HEK293 (cell line): ENCODE measurements around the gene TCEAL4.
A peak's percentile ranks its signal among the peaks of the same experiment; 100 is the strongest.

Source experiments
- CTCF ChIA-PET: fragments of 350-600 bp; formaldehyde crosslinking; extraction: SDS; loops from one replicate; lab custom pipeline; 2021; ENCODE audit warnings: antibody characterized with exemption; lab: Yijun Ruan, JAX
- POLR2A ChIA-PET: fragments of 300-600 bp; formaldehyde crosslinking; extraction: SDS; loops from one replicate; lab custom pipeline; 2020; ENCODE audit warnings: antibody characterized with exemption, inconsistent platforms; lab: Yijun Ruan, JAX
- H3K27ac ChIP-seq: fragments of 200-500 bp; sonication (Bioruptor generic); 2 replicates; pipeline ENCODE4 v1.5.1; 2014; ENCODE audit warnings: low read depth, low read length, control low read depth, inconsistent platforms; ENCODE audit errors: extremely low read depth
- H3K36me3 ChIP-seq, 2 experiments: fragments of 200-500 bp in 1 of 2; sonication (Bioruptor generic) in 1 of 2; 1 replicate in 1 of 2; 2 replicates in 1 of 2; pipeline ENCODE4 v1.5.1; 2014 to 2017; ENCODE audit warnings: inconsistent platforms in 2 of 2, low read length in 2 of 2; ENCODE audit not compliant: control insufficient read depth in 2 of 2, insufficient read depth in 1 of 2
- H3K4me1 ChIP-seq: fragments of 200-500 bp; sonication (Bioruptor generic); 2 replicates; pipeline ENCODE4 v1.5.1; 2014; ENCODE audit warnings: mild to moderate bottlenecking, low read length, inconsistent platforms; ENCODE audit not compliant: control insufficient read depth, insufficient read depth
- H3K4me3 ChIP-seq: 2 replicates; pipeline ENCODE4 v1.5.1; 2011; ENCODE audit warnings: low read depth, mild to moderate bottlenecking, control low read depth, low read length, moderate library complexity
- H3K9me3 ChIP-seq: fragments of 200-500 bp; sonication (Bioruptor generic); 2 replicates; pipeline ENCODE4 v1.5.1; 2014; ENCODE audit warnings: low read depth, low read length, inconsistent platforms; ENCODE audit not compliant: control insufficient read depth, insufficient read depth
- ATF2 ChIP-seq: fragments of 450-650 bp; formaldehyde crosslinking; IDR thresholded peaks from 2 replicates; pipeline ENCODE4 v1.5.1; 2016; ENCODE audit warnings: missing biosample characterization, missing genetic modification characterization, low read depth
- FEZF1 ChIP-seq: fragments of 450-650 bp; formaldehyde crosslinking; IDR thresholded peaks from 2 replicates; pipeline ENCODE4 v1.5.1; 2016; ENCODE audit warnings: missing biosample characterization, missing genetic modification characterization
- HOXA7 ChIP-seq: sonication (generic); formaldehyde crosslinking; IDR thresholded peaks from 2 replicates; pipeline ENCODE4 v1.8.1; 2022; ENCODE audit warnings: missing genetic modification reagents, borderline replicate concordance
- HOXD13 ChIP-seq: sonication (generic); formaldehyde crosslinking; IDR thresholded peaks from 2 replicates; pipeline ENCODE4 v1.8.0; 2022; ENCODE audit warnings: missing genetic modification reagents, borderline replicate concordance
- SP2 ChIP-seq: fragments of 450-650 bp; formaldehyde crosslinking; IDR thresholded peaks from 2 replicates; pipeline ENCODE4 v1.5.1; 2016; ENCODE audit warnings: missing biosample characterization, missing genetic modification characterization
- SP3 ChIP-seq: fragments of 450-650 bp; formaldehyde crosslinking; IDR thresholded peaks from 2 replicates; pipeline ENCODE4 v1.5.1; 2016; ENCODE audit warnings: missing biosample characterization, missing genetic modification characterization
- WT1 ChIP-seq: fragments of 450-650 bp; formaldehyde crosslinking; IDR thresholded peaks from 2 replicates; pipeline ENCODE4 v1.5.1; 2016; ENCODE audit warnings: missing biosample characterization, missing genetic modification characterization
- ZBTB17 ChIP-seq: fragments of 450-650 bp; formaldehyde crosslinking; IDR thresholded peaks from 2 replicates; pipeline ENCODE4 v1.5.1; 2016; ENCODE audit warnings: missing biosample characterization, missing genetic modification characterization
- ZBTB20 ChIP-seq: fragments of 450-650 bp; formaldehyde crosslinking; IDR thresholded peaks from 2 replicates; pipeline ENCODE4 v1.5.1; 2016; ENCODE audit warnings: missing biosample characterization, missing genetic modification characterization
- ZBTB21 ChIP-seq: fragments of 450-650 bp; formaldehyde crosslinking; IDR thresholded peaks from 2 replicates; pipeline ENCODE4 v1.5.1; 2017; ENCODE audit warnings: missing biosample characterization, missing genetic modification characterization
- ZNF114 ChIP-seq: fragments of 450-650 bp; formaldehyde crosslinking; IDR thresholded peaks from 2 replicates; pipeline ENCODE4 v1.5.0; 2017; ENCODE audit warnings: missing biosample characterization, missing genetic modification characterization
- ZNF155 ChIP-seq: fragments of 450-650 bp; formaldehyde crosslinking; IDR thresholded peaks from 2 replicates; pipeline ENCODE4 v1.5.1; 2016; ENCODE audit warnings: missing biosample characterization, missing genetic modification characterization
- ZNF157 ChIP-seq: fragments of 450-650 bp; formaldehyde crosslinking; IDR thresholded peaks from 2 replicates; pipeline ENCODE4 v1.5.1; 2016; ENCODE audit warnings: missing biosample characterization, missing genetic modification characterization
- ZNF16 ChIP-seq: fragments of 450-650 bp; formaldehyde crosslinking; IDR thresholded peaks from 2 replicates; pipeline ENCODE4 v1.5.1; 2016; ENCODE audit warnings: low read depth, missing biosample characterization, missing genetic modification characterization
- ZNF2 ChIP-seq: fragments of 450-650 bp; formaldehyde crosslinking; IDR thresholded peaks from 2 replicates; pipeline ENCODE4 v1.5.1; 2016; ENCODE audit warnings: missing biosample characterization, missing genetic modification characterization
- ZNF274 ChIP-seq, 2 experiments: fragments of 200-500 bp in 1 of 2; fragments of 450-650 bp in 1 of 2; sonication (Bioruptor generic) in 1 of 2; formaldehyde crosslinking in 1 of 2; IDR thresholded peaks; 2 replicates each; pipeline versions ENCODE4 v1.5.1 to v1.6.1; 2014 to 2016; ENCODE audit warnings: borderline replicate concordance in 1 of 2, inconsistent platforms in 1 of 2, low read length in 1 of 2, missing biosample characterization in 1 of 2, missing genetic modification characterization in 1 of 2
- ZNF280D ChIP-seq: fragments of 450-650 bp; formaldehyde crosslinking; IDR thresholded peaks from 2 replicates; pipeline ENCODE4 v1.5.1; 2016; ENCODE audit warnings: missing biosample characterization, missing genetic modification characterization
- ZNF354C ChIP-seq: fragments of 450-650 bp; formaldehyde crosslinking; IDR thresholded peaks from 2 replicates; pipeline ENCODE4 v1.5.1; 2016; ENCODE audit warnings: missing biosample characterization, missing genetic modification characterization, low read depth, borderline replicate concordance
- ZNF449 ChIP-seq: fragments of 450-650 bp; formaldehyde crosslinking; IDR thresholded peaks from 2 replicates; pipeline ENCODE4 v1.5.1; 2017; ENCODE audit warnings: missing biosample characterization, mild to moderate bottlenecking, missing genetic modification characterization, moderate library complexity
- ZNF473 ChIP-seq: fragments of 450-650 bp; formaldehyde crosslinking; IDR thresholded peaks from 2 replicates; pipeline ENCODE4 v1.5.1; 2017; ENCODE audit warnings: missing biosample characterization, missing genetic modification characterization
- ZNF48 ChIP-seq: fragments of 450-650 bp; formaldehyde crosslinking; IDR thresholded peaks from 2 replicates; pipeline ENCODE4 v1.5.1; 2016; ENCODE audit warnings: missing biosample characterization, missing genetic modification characterization
- ZNF521 ChIP-seq: fragments of 450-650 bp; formaldehyde crosslinking; IDR thresholded peaks from 2 replicates; pipeline ENCODE4 v1.5.1; 2017; ENCODE audit warnings: missing biosample characterization, mild to moderate bottlenecking, missing genetic modification characterization
- ZNF626 ChIP-seq: fragments of 450-650 bp; sonication (Bioruptor Pico); formaldehyde crosslinking; IDR thresholded peaks from 2 replicates; pipeline ENCODE4 v1.5.1; 2018; ENCODE audit warnings: missing biosample characterization, missing genetic modification characterization, inconsistent platforms
- ZNF830 ChIP-seq: fragments of 450-650 bp; IDR thresholded peaks from 2 replicates; pipeline ENCODE4 v1.5.0; 2018; ENCODE audit warnings: missing biosample characterization, missing genetic modification characterization, low read depth, mild to moderate bottlenecking, moderate library complexity
- ZSCAN16 ChIP-seq: fragments of 450-650 bp; formaldehyde crosslinking; IDR thresholded peaks from 2 replicates; pipeline ENCODE4 v1.5.1; 2016; ENCODE audit warnings: missing biosample characterization, missing genetic modification characterization
- ZSCAN5A ChIP-seq: fragments of 450-650 bp; formaldehyde crosslinking; IDR thresholded peaks from 2 replicates; pipeline ENCODE4 v1.5.1; 2016; ENCODE audit warnings: missing biosample characterization, missing genetic modification characterization

TCEAL4 gene

GRCh38 chrX:103552236-103552635 is 33.1 kb upstream of the TCEAL4 start:
- H3K9me3 ChIP-seq = no peaks in the 10 kb centered on the region
- POLR2A ChIA-PET = interaction anchor here (0.6 kb wide), 1 partner anchor 196 kb away, joined by 5 read pairs; no protein-coding TSS in a partner anchor
- no peak overlapping the region for H3K4me3 ChIP-seq
- CTCF ChIA-PET = no interaction called here
- no peak for TF ChIP-seq ZNF155
- no peak for TF ChIP-seq HOXD13
- no peak for TF ChIP-seq ZNF16 (tag by site-specific recombination)
- TF ChIP-seq FEZF1 (tag by site-specific recombination) = no peak
- TF ChIP-seq ZNF626 (tag by site-specific recombination) = no peak
- TF ChIP-seq ATF2 (tag by site-specific recombination) = no peak
- TF ChIP-seq ZBTB17 (tag by site-specific recombination) = no peak
- peak; percentile 74 for TF ChIP-seq ZBTB20
- no peak for TF ChIP-seq ZNF157 (tag by site-specific recombination)
- H3K4me1 ChIP-seq = no peaks in the 10 kb centered on the region
- H3K36me3 ChIP-seq = no peaks in the 10 kb centered on the region
- no peak overlapping the region for H3K27ac ChIP-seq

- POLR2A ChIA-PET = no interaction called here
- Histone ChIP-seq H3K4me3 (peak overlapping the region; percentile 46), H3K4me1 (no peaks in the 10 kb centered on the region), H3K36me3 (no peaks in the 10 kb centered on the region), H3K9me3 (no peaks in the 10 kb centered on the region), H3K27ac (no peak overlapping the region)
- CTCF ChIA-PET = interaction anchor here (0.6 kb wide), 2 partner anchors 44 to 290 kb away, joined by 3 read pairs; no protein-coding TSS in a partner anchor
- TF ChIP-seq ZSCAN16 (tag by site-specific recombination) (no peak), SP2 (tag by site-specific recombination) (no peak), ZNF449 (tag by site-specific recombination) (no peak), HOXA7 (CRISPR knock-in tag) (no peak), ZNF2 (tag by site-specific recombination) (no peak), ATF2 (tag by site-specific recombination) (peak; percentile 98), SP3 (tag by site-specific recombination) (no peak), ZBTB17 (tag by site-specific recombination) (0 out of 2 replicates have a peak, but pooled peaks have one; percentile 25), ZNF521 (no peak), ZNF280D (tag by site-specific recombination) (no peak), ZNF354C (no peak), ZBTB21 (tag by site-specific recombination) (peak; percentile 88), WT1 (tag by site-specific recombination) (no peak), ZNF16 (tag by site-specific recombination) (no peak), ZNF114 (tag by site-specific recombination) (no peak), ZNF274 (IDR thresholded peaks at IDR 0.05; ENCODE audit: low read length) (no peak), ZNF274 (tag by site-specific recombination; IDR thresholded peaks at IDR 0.05; ENCODE audit: borderline replicate concordance) (no peak), ZNF830 (tag by site-specific recombination) (no peak), ZNF48 (tag by site-specific recombination) (no peak), ZNF473 (tag by site-specific recombination) (no peak), ZSCAN5A (tag by site-specific recombination) (no peak)
These were observed 30.5 kb upstream of the TCEAL4 start for GRCh38 chrX:103554687-103555424.
